ENCODE results near the gene CCL1. TPM values are rescaled to one million over a fixed set of nuclear protein-coding genes. Genes with fewer than 3 reads are reported as not detected.
A peak's percentile ranks its signal among the peaks of the same experiment; 100 is the strongest.

CCL1 gene
- total RNA-seq, 4 donors from 2014 or later, result not detected

DNA sequence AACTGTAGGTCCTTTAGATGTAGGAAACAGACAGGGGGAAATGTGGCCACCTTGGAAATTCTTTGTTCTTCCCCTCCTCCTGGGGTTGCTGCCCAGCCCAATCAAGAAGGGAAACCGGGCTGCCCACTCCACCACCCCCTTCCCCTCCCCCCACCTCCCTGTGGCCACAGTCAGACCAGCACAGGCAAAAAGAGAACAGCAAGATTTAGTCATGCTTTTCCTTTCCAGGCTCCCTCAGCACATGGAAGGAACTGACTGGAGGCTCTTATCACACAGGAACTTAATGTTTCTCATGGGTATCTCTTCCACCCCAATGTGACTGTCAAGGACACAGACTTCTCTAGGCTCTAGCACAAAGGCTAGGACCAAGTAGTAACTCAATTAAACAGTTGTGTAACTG, 3.0 kb upstream of the CCL1 start:
- peaks cover 3% of the 10 kb centered on the region for H3K4me1 ChIP-seq
- H3K4me3 ChIP-seq, result no peak overlapping the region
- TF ChIP-seq POLR2AphosphoS5 (IDR thresholded peaks at IDR 0.05) (no peak), CTCF (IDR thresholded peaks at IDR 0.05) (no peak), EP300 (IDR thresholded peaks at IDR 0.05) (no peak), POLR2A (IDR thresholded peaks at IDR 0.05) (no peak)
- no peaks in the 10 kb centered on the region for H3K36me3 ChIP-seq
- WGBS, result 0% methylated on average over 1 of the region's 1 CpG
- DNase-seq (ENCODE audit: low spot score in 2 of 2), result no peak
- peaks cover 29% of the 10 kb centered on the region for H3K27me3 ChIP-seq
- H3K9me3 ChIP-seq, result no peaks in the 10 kb centered on the region
- H3K27ac ChIP-seq, result no peak overlapping the region

- Histone ChIP-seq H3K27ac (no peak overlapping the region), H3K36me3 (no peaks in the 10 kb centered on the region), H3K9me3 (no peaks in the 10 kb centered on the region), H3K4me3 (no peak overlapping the region), H3K4me1 (peaks cover 4% of the 10 kb centered on the region), H3K27me3 (peaks cover 29% of the 10 kb centered on the region)
- 80% methylated on average over 2 of the region's 2 CpGs for WGBS
- TF ChIP-seq POLR2AphosphoS5 (IDR thresholded peaks at IDR 0.05), result no peak
- no peak for TF ChIP-seq EP300 (IDR thresholded peaks at IDR 0.05)
- no peak for TF ChIP-seq POLR2A (IDR thresholded peaks at IDR 0.05)
- TF ChIP-seq CTCF (IDR thresholded peaks at IDR 0.05), result no peak
- no peak for DNase-seq (ENCODE audit: low spot score in 2 of 2)
These were observed 2.3 kb upstream of the CCL1 start for GRCh38 chr17:34365340-34365739.

DNA sequence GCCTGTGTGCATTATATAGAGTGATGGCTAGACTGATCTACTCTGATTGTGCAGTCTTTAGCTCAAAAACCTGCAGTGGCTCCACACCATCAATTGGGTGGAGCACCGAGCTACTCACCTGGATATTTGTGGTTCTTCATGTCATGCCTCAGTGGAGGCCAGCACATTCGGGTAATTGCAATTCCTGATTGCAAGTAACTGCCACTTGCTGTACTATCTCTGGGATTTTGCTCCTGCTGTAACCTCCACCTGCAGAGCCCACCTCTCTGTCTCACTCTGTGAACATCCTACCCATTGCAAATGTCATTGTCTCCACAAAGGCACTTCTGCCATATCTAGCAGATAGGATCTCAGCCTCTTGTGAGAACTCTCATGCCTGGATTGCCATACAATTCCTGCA, 1.7 kb upstream of the CCL1 start:
- Histone ChIP-seq H3K36me3 (no peaks in the 10 kb centered on the region), H3K27ac (no peak overlapping the region), H3K9me3 (no peaks in the 10 kb centered on the region), H3K4me3 (no peak overlapping the region), H3K27me3 (peaks cover 29% of the 10 kb centered on the region), H3K4me1 (peaks cover 4% of the 10 kb centered on the region)
- TF ChIP-seq CTCF (IDR thresholded peaks at IDR 0.05) (no peak), POLR2A (IDR thresholded peaks at IDR 0.05) (no peak), POLR2AphosphoS5 (IDR thresholded peaks at IDR 0.05) (no peak), EP300 (IDR thresholded peaks at IDR 0.05) (no peak)
- DNase-seq (ENCODE audit: low spot score in 2 of 2), result no peak
- WGBS, result 80% methylated on average over 2 of the region's 2 CpGs

- peak; percentile 88 to 90 for DNase-seq (ENCODE audit: low spot score in 2 of 2)
- Histone ChIP-seq H3K27ac (no peak overlapping the region), H3K4me1 (peaks cover 4% of the 10 kb centered on the region), H3K4me3 (no peak overlapping the region), H3K27me3 (peaks cover 21% of the 10 kb centered on the region), H3K9me3 (no peaks in the 10 kb centered on the region), H3K36me3 (no peaks in the 10 kb centered on the region)
- 19% methylated on average over 8 of the region's 8 CpGs for WGBS
- TF ChIP-seq CTCF (IDR thresholded peaks at IDR 0.05) (peak; percentile 98 to 99), EP300 (IDR thresholded peaks at IDR 0.05) (no peak), POLR2AphosphoS5 (IDR thresholded peaks at IDR 0.05) (peak in 1 of 3 donors; percentile 73), POLR2A (IDR thresholded peaks at IDR 0.05) (no peak)
These were observed 1.5 kb downstream of the CCL1 start for GRCh38 chr17:34361478-34362061.

DNA sequence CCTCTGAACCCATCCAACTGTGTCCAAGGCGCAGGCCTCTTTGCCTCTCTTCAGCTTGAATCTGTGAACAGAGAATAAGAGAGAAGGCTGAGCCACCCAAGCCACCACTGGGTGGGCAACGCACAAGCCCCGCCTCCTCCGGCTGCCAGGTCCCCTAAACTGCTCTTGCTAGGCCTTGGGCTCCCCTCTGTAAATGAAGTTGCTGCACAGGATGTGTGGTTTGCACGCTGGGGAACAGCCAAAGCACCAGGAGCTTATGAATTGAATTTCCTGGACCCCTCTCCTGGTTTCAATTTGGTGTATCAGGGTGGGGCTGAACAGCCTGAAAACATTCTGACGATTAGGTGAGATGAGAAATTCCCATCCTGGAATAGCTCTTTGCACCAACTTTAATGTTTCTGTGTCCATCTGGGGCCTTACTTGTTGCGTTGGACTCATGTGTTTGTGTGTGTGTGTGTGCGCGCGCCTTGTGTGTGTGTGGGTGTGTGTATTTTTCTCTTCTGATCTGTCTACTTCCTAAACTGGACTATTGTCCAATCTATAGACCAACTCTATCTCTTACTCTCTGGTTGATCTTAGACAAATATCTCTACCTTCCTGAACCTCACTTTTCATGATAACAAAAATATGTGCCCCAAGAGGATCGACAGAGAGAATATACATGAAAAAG, 2.3 kb downstream of the CCL1 start:
- H3K4me3 ChIP-seq, result no peak overlapping the region
- TF ChIP-seq CTCF (IDR thresholded peaks at IDR 0.05) (no peak), POLR2A (IDR thresholded peaks at IDR 0.05) (no peak), POLR2AphosphoS5 (IDR thresholded peaks at IDR 0.05) (no peak), EP300 (IDR thresholded peaks at IDR 0.05) (no peak)
- WGBS, result 73% methylated on average over 9 of the region's 11 CpGs

More for the DNA sequence above, 2.3 kb downstream of the CCL1 start:
- peaks cover 14% of the 10 kb centered on the region for H3K27me3 ChIP-seq
- no peaks in the 10 kb centered on the region for H3K9me3 ChIP-seq
- DNase-seq (ENCODE audit: low spot score in 2 of 2), result no peak
- no peak overlapping the region for H3K27ac ChIP-seq
- no peaks in the 10 kb centered on the region for H3K36me3 ChIP-seq
- peaks cover 4% of the 10 kb centered on the region for H3K4me1 ChIP-seq
